Heart left ventricle (tissue), 13 donors: ENCODE results near the gene NHLRC2.

Experiments
- CTCF ChIP-seq, 12 donors: fragments of 200-600 bp; sonication (generic) in 4 of 12; IDR thresholded peaks; one replicate each; pipeline versions ENCODE4 v1.5.0 to v1.8.0; 2018 to 2022; ENCODE audit warnings: antibody characterized with exemption in 12 of 12, mild to moderate bottlenecking in 5 of 12
- POLR2A ChIP-seq, 2 donors: fragments of 450-650 bp; IDR thresholded peaks; one replicate each; pipeline ENCODE4 v1.6.1; 2017; ENCODE audit warnings: antibody characterized with exemption in 2 of 2, mild to moderate bottlenecking in 2 of 2, moderate library complexity in 2 of 2
- donor health status: ischemic (EF 13 %, LVEDD 7.1; RV severe dilation, severe dysfunction).
- donor health status: DM: no; HTN: yes; CAD: no.
- donor health status: DM: no; HTN: no; CAD: no.
- donor health status: ischemic (EF 25% LVEDD 6.9; RV normal size, moderate dysfunction).
- donor health status: ischemic (EF 25% LVEDD 5.7; RV mildly dilated, moderate dysfunction).
- donor health status: ischemic (EF 35%, LVEDD 5.7; RV mildly dilated, moderate dysfunction).
- donor health status: nonischemic (EF 11% LVEDD 7.7; RV severe dilation, severe dysfunction).
- donor health status: DM: yes; HTN: yes; CAD: no.
- donor health status: PGD.
- donor health status: ischemic (EF 29% LVEDD 5.4; RV normal size, mild dysfunction).
- donor health status: nonischemic (EF 23%, LVEDD 6.1; RV moderate dilation, normal function).

- TF ChIP-seq CTCF (IDR thresholded peaks at IDR 0.05) (no peak), POLR2A (IDR thresholded peaks at IDR 0.05) (no peak)
Measured at GRCh38 chr10:113893570-113893969, 39.1 kb downstream of the NHLRC2 start.
